ENCODE data around the gene PPIL4.

GRCh38 chr6:149472241-149472640 lies 73.6 kb downstream of the PPIL4 start:
- no peak for TF ChIP-seq POLR2A (IDR thresholded peaks at IDR 0.05; ENCODE audit: low read length)
- TF ChIP-seq GATA1 (IDR thresholded peaks at IDR 0.05; ENCODE audit: low read depth, low read length), result no peak

All from erythroblast (primary cell).